Measurements from ENCODE around the gene LARP1. TPM values are rescaled to one million over a fixed set of nuclear protein-coding genes. Genes with fewer than 3 reads are reported as not detected.
A peak's percentile ranks its signal among the peaks of the same experiment; 100 is the strongest.

Gene LARP1
- polyA plus RNA-seq, 1 donor (not counting 4 experiments of a cell fraction or from before 2014, with no cell fraction given) = 65.6 TPM

GRCh38 chr5:154714266-154714986, 40.8 kb upstream of the LARP1 start:
- Histone ChIP-seq H3K4me1 (ENCODE audit: control insufficient read depth, extremely low read depth, insufficient read depth, low read length) (peaks cover 19% of the 10 kb centered on the region), H3K9me3 (ENCODE audit: control insufficient read depth, low read depth, low read length) (no peaks in the 10 kb centered on the region), H3K9me1 (ENCODE audit: control insufficient read depth, extremely low read depth, insufficient read depth, low read length) (no peaks in the 10 kb centered on the region), H3K36me3 (ENCODE audit: control insufficient read depth in 2 of 2, extremely low read depth in 1 of 2, insufficient read depth in 2 of 2, low read length in 2 of 2) (no peaks in the 10 kb centered on the region), H3K79me2 (ENCODE audit: control insufficient read depth, insufficient read depth, low read length) (no peaks in the 10 kb centered on the region), H4K20me1 (ENCODE audit: control insufficient read depth, extremely low read depth, insufficient read depth, low read length) (no peaks in the 10 kb centered on the region), H3K9ac (ENCODE audit: control insufficient read depth, extremely low read depth, insufficient read depth, low read length) (no peak overlapping the region), H2AFZ (ENCODE audit: control insufficient read depth, low read length) (peak overlapping the region; percentile 80), H3K4me2 (ENCODE audit: control insufficient read depth, extremely low read depth, insufficient read depth, low read depth, low read length) (peak overlapping the region; percentile 66), H3K27ac (ENCODE audit: control insufficient read depth, insufficient read depth, low read length) (no peak overlapping the region), H3K27me3 (ENCODE audit: control insufficient read depth, extremely low read depth, insufficient read depth, low read length) (no peaks in the 10 kb centered on the region), H3K4me3 (ENCODE audit: control insufficient read depth in 2 of 3, extremely low read depth in 1 of 3, insufficient read depth in 2 of 3, low read depth in 1 of 3, low read length in 3 of 3) (peak overlapping the region in 1 of 3 experiments; percentile 33)
- TF ChIP-seq EZH2 (IDR thresholded peaks at IDR 0.05; ENCODE audit: low read length) = no peak
- TF ChIP-seq CTCF (optimal IDR thresholded peaks at IDR 0.05 in 1 of 3, IDR thresholded peaks at IDR 0.05 in 1 of 3, conservative IDR thresholded peaks at IDR 0.05 in 1 of 3; ENCODE audit: extremely low read depth in 1 of 3, insufficient read depth in 2 of 3, low read length in 3 of 3) = no peak
- dilution Hi-C loops (cut with MboI; ENCODE audit: extremely low pct_ligation_motif_present, low sequenced_read_pairs) = no loop called here
- no peak for FAIRE-seq
- DNase-seq (ENCODE audit: low read depth, low spot score) = no peak

- Histone ChIP-seq H2AFZ (ENCODE audit: control insufficient read depth, low read length) (no peak overlapping the region), H3K9me1 (ENCODE audit: control insufficient read depth, extremely low read depth, insufficient read depth, low read length) (no peaks in the 10 kb centered on the region), H3K4me2 (ENCODE audit: control insufficient read depth, extremely low read depth, insufficient read depth, low read depth, low read length) (no peak overlapping the region), H3K4me3 (ENCODE audit: control insufficient read depth in 2 of 3, extremely low read depth in 1 of 3, insufficient read depth in 2 of 3, low read depth in 1 of 3, low read length in 3 of 3) (no peak overlapping the region), H3K27me3 (ENCODE audit: control insufficient read depth, extremely low read depth, insufficient read depth, low read length) (no peaks in the 10 kb centered on the region), H3K27ac (ENCODE audit: control insufficient read depth, insufficient read depth, low read length) (no peak overlapping the region), H3K9ac (ENCODE audit: control insufficient read depth, extremely low read depth, insufficient read depth, low read length) (no peak overlapping the region), H3K36me3 (ENCODE audit: control insufficient read depth in 2 of 2, extremely low read depth in 1 of 2, insufficient read depth in 2 of 2, low read length in 2 of 2) (no peaks in the 10 kb centered on the region), H3K9me3 (ENCODE audit: control insufficient read depth, low read depth, low read length) (no peaks in the 10 kb centered on the region), H3K79me2 (ENCODE audit: control insufficient read depth, insufficient read depth, low read length) (no peaks in the 10 kb centered on the region), H4K20me1 (ENCODE audit: control insufficient read depth, extremely low read depth, insufficient read depth, low read length) (no peaks in the 10 kb centered on the region), H3K4me1 (ENCODE audit: control insufficient read depth, extremely low read depth, insufficient read depth, low read length) (no peaks in the 10 kb centered on the region)
- TF ChIP-seq EZH2 (IDR thresholded peaks at IDR 0.05; ENCODE audit: low read length) = no peak
- dilution Hi-C loops (cut with MboI; ENCODE audit: extremely low pct_ligation_motif_present, low sequenced_read_pairs) = no loop called here
- FAIRE-seq = no peak
- no peak for DNase-seq (ENCODE audit: low read depth, low spot score)
Measured at GRCh38 chr5:154721481-154722058, 33.6 kb upstream of the LARP1 start.
